WTC11 (cell line): Measurements from ENCODE around the gene PKHD1. TPM values are rescaled to one million over a fixed set of nuclear protein-coding genes. Genes with fewer than 3 reads are reported as not detected.
A peak's percentile ranks its signal among the peaks of the same experiment; 100 is the strongest.
"Not testable (repeated sequence)": the region's sequence is repeated elsewhere in the genome, so short reads cannot be mapped to it uniquely, and the experiment has no call there.

Source experiments
- ATAC-seq: fragments of 200-7000 bp; cut with Tn5 transposase; 2 replicates; pipeline ENCODE4 v1.10.0; 2021; ENCODE audit warnings: mild to moderate bottlenecking, moderate library complexity
- CTCF ChIA-PET: fragments of 300-600 bp; sonication (Branson Sonifier 250); formaldehyde crosslinking; loops from one replicate; lab custom pipeline; 2021; ENCODE audit warnings: antibody characterized with exemption; lab: Charles Lee
- POLR2A ChIA-PET: fragments of 350-600 bp; sonication (Branson Sonifier 250); formaldehyde crosslinking; loops from one replicate; lab custom pipeline; 2021; ENCODE audit warnings: antibody characterized with exemption; lab: Charles Lee
- DNase-seq: peaks from one replicate; pipeline ENCODE4 v3.0.0; 2021; ENCODE audit warnings: low spot score
- H3K27ac Mint-ChIP-seq: 2 replicates; pipeline ENCODE4 v1.8.0; 2021; ENCODE audit warnings: mixed read lengths
- H3K27me3 Mint-ChIP-seq: 2 replicates; pipeline ENCODE4 v1.8.0; 2021; ENCODE audit warnings: low read depth, mild to moderate bottlenecking, moderate library complexity, mixed read lengths
- H3K36me3 Mint-ChIP-seq: 2 replicates; pipeline ENCODE4 v1.8.0; 2021; ENCODE audit warnings: mixed read lengths
- H3K4me1 Mint-ChIP-seq: 2 replicates; pipeline ENCODE4 v1.8.0; 2022; ENCODE audit warnings: mixed read lengths
- H3K4me3 Mint-ChIP-seq: 2 replicates; pipeline ENCODE4 v1.8.0; 2021; ENCODE audit warnings: mild to moderate bottlenecking, moderate library complexity, mixed read lengths
- H3K9me3 Mint-ChIP-seq: 2 replicates; pipeline ENCODE4 v1.8.0; 2021; ENCODE audit warnings: mixed read lengths
- CDX4 ChIP-seq: fragments of 250-450 bp; sonication (Bioruptor Pico); IDR thresholded peaks from 2 replicates; pipeline ENCODE4 v1.9.0; 2021; ENCODE audit warnings: moderate library complexity, mild to moderate bottlenecking, inconsistent platforms, borderline replicate concordance
- ETV6 ChIP-seq: sonication (generic); formaldehyde crosslinking; IDR thresholded peaks from 2 replicates; pipeline ENCODE4 v1.8.1; 2022; ENCODE audit warnings: mild to moderate bottlenecking, missing genetic modification reagents
- MXD4 ChIP-seq: fragments of 250-450 bp; sonication (Bioruptor Pico); IDR thresholded peaks from 2 replicates; pipeline ENCODE4 v1.8.0; 2021; ENCODE audit warnings: mild to moderate bottlenecking, moderate library complexity, borderline replicate concordance
- MYBL2 ChIP-seq: sonication (generic); formaldehyde crosslinking; IDR thresholded peaks from 2 replicates; pipeline ENCODE4 v1.8.1; 2023; ENCODE audit warnings: mild to moderate bottlenecking, moderate library complexity, missing genetic modification reagents
- PRDM15 ChIP-seq: sonication (generic); formaldehyde crosslinking; IDR thresholded peaks from 2 replicates; pipeline ENCODE4 v1.8.0; 2022; ENCODE audit warnings: missing genetic modification reagents
- TEAD1 ChIP-seq: sonication (generic); formaldehyde crosslinking; IDR thresholded peaks from 2 replicates; pipeline ENCODE4 v1.8.0; 2022; ENCODE audit warnings: mild to moderate bottlenecking, missing genetic modification reagents
- ZNF138 ChIP-seq: sonication (generic); formaldehyde crosslinking; conservative IDR thresholded peaks from 2 replicates; pipeline ENCODE4 v1.8.1; 2022; ENCODE audit warnings: mild to moderate bottlenecking, moderate library complexity, missing genetic modification reagents
- ZNF232 ChIP-seq: sonication (generic); formaldehyde crosslinking; IDR thresholded peaks from 2 replicates; pipeline ENCODE4 v1.8.0; 2022; ENCODE audit warnings: mild to moderate bottlenecking, missing genetic modification reagents
- ZNF317 ChIP-seq: sonication (generic); formaldehyde crosslinking; IDR thresholded peaks from 2 replicates; pipeline ENCODE4 v1.8.1; 2023; ENCODE audit warnings: low read depth, mild to moderate bottlenecking, moderate library complexity, missing genetic modification reagents, borderline replicate concordance
- total RNA-seq: library from RNA; stranded (reverse); gene quantifications from 3 replicates; pipeline ENCODE4 v1.2.3, GENCODE V29; 2021
- TF ChIP-seq, protein P1 (sequence below): sonication (generic); formaldehyde crosslinking; IDR thresholded peaks from 2 replicates; pipeline ENCODE4 v1.8.1; 2022; ENCODE audit warnings: mild to moderate bottlenecking, moderate library complexity, missing genetic modification reagents
- TF ChIP-seq, protein P2 (sequence below): sonication (generic); formaldehyde crosslinking; IDR thresholded peaks from 2 replicates; pipeline ENCODE4 v1.8.1; 2022; ENCODE audit warnings: low read depth, mild to moderate bottlenecking, moderate library complexity, missing genetic modification reagents, borderline replicate concordance
- TF ChIP-seq, protein P3 (sequence below): sonication (generic); formaldehyde crosslinking; IDR thresholded peaks from 2 replicates; pipeline ENCODE4 v1.8.0; 2022; ENCODE audit warnings: mild to moderate bottlenecking, missing genetic modification reagents
- TF ChIP-seq, protein P4 (sequence below): sonication (generic); formaldehyde crosslinking; IDR thresholded peaks from 2 replicates; pipeline ENCODE4 v1.8.1; 2023; ENCODE audit warnings: mild to moderate bottlenecking, missing genetic modification reagents
- TF ChIP-seq, protein P5 (sequence below): sonication (generic); formaldehyde crosslinking; IDR thresholded peaks from 2 replicates; pipeline ENCODE4 v1.8.0; 2023; ENCODE audit warnings: mild to moderate bottlenecking, missing genetic modification reagents

PKHD1 gene
- total RNA-seq, 1 experiment from 2014 or later, result 0.15 TPM

- peak; percentile 67; the same call in 1 of the 2 replicates for TF ChIP-seq PRDM15
- TF ChIP-seq, protein P1, sequence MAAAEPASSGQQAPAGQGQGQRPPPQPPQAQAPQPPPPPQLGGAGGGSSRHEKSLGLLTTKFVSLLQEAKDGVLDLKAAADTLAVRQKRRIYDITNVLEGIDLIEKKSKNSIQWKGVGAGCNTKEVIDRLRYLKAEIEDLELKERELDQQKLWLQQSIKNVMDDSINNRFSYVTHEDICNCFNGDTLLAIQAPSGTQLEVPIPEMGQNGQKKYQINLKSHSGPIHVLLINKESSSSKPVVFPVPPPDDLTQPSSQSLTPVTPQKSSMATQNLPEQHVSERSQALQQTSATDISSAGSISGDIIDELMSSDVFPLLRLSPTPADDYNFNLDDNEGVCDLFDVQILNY, result no peak
- TF ChIP-seq ZNF317, result no peak
- ChIA-PET CTCF (interaction anchor here (0.6 to 1.0 kb wide), 3 partner anchors 33 to 122 kb away, joined by 3 read pairs; no protein-coding TSS in a partner anchor), POLR2A (no interaction called here)
- DNase-seq, result no peak
- Mint-ChIP-seq H3K27me3 (no peaks in the 10 kb centered on the region; the same call in 1 of the 2 replicates), H3K4me3 (no peak overlapping the region), H3K9me3 (peaks cover 35% of the 10 kb centered on the region), H3K27ac (no peak overlapping the region), H3K36me3 (peaks cover 24% of the 10 kb centered on the region), H3K4me1 (peaks cover 16% of the 10 kb centered on the region)
- ATAC-seq, result peak; percentile 51
Measured at GRCh38 chr6:51927450-51927849, 160.0 kb downstream of the PKHD1 start.

DNA sequence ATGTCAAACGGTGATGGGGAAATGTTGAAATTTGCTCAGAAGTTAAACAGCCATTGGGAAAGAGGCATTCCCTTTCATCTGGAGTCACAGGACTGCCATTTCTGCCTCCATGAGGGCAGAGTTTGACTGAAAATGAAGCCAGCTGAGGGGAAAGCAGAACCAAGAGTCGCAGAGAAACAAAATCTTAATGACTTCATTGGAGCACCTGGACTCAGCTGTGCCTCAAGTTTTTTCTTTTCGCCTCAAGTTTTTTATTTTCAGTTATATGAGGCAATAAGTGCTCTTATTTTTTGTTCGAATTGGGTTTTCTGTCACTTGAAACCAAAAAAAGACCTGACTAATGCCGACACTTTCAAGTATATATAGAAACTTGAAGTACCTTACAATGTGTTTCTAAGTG lies 161.3 kb downstream of the PKHD1 start:
- no peak for ATAC-seq
- peaks cover 16% of the 10 kb centered on the region for H3K4me1 Mint-ChIP-seq
- TF ChIP-seq MYBL2, result no peak
- no peak for TF ChIP-seq ETV6
- TF ChIP-seq, protein P2, sequence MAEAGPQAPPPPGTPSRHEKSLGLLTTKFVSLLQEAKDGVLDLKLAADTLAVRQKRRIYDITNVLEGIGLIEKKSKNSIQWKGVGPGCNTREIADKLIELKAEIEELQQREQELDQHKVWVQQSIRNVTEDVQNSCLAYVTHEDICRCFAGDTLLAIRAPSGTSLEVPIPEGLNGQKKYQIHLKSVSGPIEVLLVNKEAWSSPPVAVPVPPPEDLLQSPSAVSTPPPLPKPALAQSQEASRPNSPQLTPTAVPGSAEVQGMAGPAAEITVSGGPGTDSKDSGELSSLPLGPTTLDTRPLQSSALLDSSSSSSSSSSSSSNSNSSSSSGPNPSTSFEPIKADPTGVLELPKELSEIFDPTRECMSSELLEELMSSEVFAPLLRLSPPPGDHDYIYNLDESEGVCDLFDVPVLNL (CRISPR knock-in tag), result no peak
- no peak for TF ChIP-seq MXD4 (CRISPR knock-in tag)
- TF ChIP-seq, protein P3, sequence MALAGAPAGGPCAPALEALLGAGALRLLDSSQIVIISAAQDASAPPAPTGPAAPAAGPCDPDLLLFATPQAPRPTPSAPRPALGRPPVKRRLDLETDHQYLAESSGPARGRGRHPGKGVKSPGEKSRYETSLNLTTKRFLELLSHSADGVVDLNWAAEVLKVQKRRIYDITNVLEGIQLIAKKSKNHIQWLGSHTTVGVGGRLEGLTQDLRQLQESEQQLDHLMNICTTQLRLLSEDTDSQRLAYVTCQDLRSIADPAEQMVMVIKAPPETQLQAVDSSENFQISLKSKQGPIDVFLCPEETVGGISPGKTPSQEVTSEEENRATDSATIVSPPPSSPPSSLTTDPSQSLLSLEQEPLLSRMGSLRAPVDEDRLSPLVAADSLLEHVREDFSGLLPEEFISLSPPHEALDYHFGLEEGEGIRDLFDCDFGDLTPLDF (CRISPR knock-in tag), result no peak
- no peak for TF ChIP-seq TEAD1
- H3K4me3 Mint-ChIP-seq, result no peak overlapping the region
- H3K27ac Mint-ChIP-seq, result no peak overlapping the region
- POLR2A ChIA-PET, result no interaction called here
- peaks cover 29% of the 10 kb centered on the region for H3K36me3 Mint-ChIP-seq
- peaks cover 49% of the 10 kb centered on the region for H3K9me3 Mint-ChIP-seq
- DNase-seq, result no peak
- CTCF ChIA-PET, result no interaction called here
- no peaks in the 10 kb centered on the region; the same call in 1 of the 2 replicates for H3K27me3 Mint-ChIP-seq

DNA sequence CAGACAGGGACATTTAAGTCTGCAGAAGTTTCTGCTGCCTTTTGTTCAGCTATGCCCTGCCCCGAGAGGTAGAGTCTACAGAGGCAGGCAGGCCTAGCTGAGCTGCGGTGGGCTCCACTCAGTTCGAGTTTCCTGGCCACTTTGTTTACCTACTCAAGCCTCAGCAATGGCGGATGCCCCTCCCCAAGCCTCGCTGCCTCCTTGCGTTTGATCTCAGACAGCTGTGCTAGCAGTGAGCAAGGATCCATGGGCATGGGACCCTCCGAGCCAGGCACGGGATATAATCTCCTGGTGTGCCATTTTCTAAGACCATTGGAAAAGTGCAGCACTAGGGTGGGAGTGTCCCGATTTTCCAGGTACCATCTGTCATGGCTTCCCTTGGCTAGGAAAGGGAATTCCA lies 164.9 kb downstream of the PKHD1 start:
- H3K4me3 Mint-ChIP-seq, H3K27me3 Mint-ChIP-seq, CTCF ChIA-PET, POLR2A ChIA-PET, ATAC-seq, H3K27ac Mint-ChIP-seq, DNase-seq, H3K4me1 Mint-ChIP-seq: not testable (repeated sequence)
- Mint-ChIP-seq H3K9me3 (peaks cover 71% of the 10 kb centered on the region), H3K36me3 (peaks cover 48% of the 10 kb centered on the region)

- POLR2A ChIA-PET, CTCF ChIA-PET, H3K4me1 Mint-ChIP-seq, DNase-seq, H3K27ac Mint-ChIP-seq, H3K4me3 Mint-ChIP-seq, H3K27me3 Mint-ChIP-seq, ATAC-seq: not testable (repeated sequence)
- Mint-ChIP-seq H3K36me3 (peaks cover 33% of the 10 kb centered on the region), H3K9me3 (peaks cover 45% of the 10 kb centered on the region)
Measured at GRCh38 chr6:51918347-51918746, 169.1 kb downstream of the PKHD1 start.

- ChIA-PET POLR2A (no interaction called here), CTCF (no interaction called here)
- H3K27ac Mint-ChIP-seq, result no peak overlapping the region
- peaks cover 15% of the 10 kb centered on the region; the same call in 1 of the 2 replicates for H3K36me3 Mint-ChIP-seq
- ATAC-seq, result no peak
- no peaks in the 10 kb centered on the region for H3K27me3 Mint-ChIP-seq
- DNase-seq, result no peak
- peaks cover 5% of the 10 kb centered on the region for H3K4me1 Mint-ChIP-seq
- H3K9me3 Mint-ChIP-seq, result peaks cover 19% of the 10 kb centered on the region
- no peak overlapping the region for H3K4me3 Mint-ChIP-seq
- TF ChIP-seq, protein P4, sequence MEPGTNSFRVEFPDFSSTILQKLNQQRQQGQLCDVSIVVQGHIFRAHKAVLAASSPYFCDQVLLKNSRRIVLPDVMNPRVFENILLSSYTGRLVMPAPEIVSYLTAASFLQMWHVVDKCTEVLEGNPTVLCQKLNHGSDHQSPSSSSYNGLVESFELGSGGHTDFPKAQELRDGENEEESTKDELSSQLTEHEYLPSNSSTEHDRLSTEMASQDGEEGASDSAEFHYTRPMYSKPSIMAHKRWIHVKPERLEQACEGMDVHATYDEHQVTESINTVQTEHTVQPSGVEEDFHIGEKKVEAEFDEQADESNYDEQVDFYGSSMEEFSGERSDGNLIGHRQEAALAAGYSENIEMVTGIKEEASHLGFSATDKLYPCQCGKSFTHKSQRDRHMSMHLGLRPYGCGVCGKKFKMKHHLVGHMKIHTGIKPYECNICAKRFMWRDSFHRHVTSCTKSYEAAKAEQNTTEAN, result no peak
- TF ChIP-seq ZNF138 (CRISPR knock-in tag), result no peak
- no peak for TF ChIP-seq CDX4 (CRISPR knock-in tag)
- TF ChIP-seq ZNF232, result no peak
- TF ChIP-seq, protein P5, sequence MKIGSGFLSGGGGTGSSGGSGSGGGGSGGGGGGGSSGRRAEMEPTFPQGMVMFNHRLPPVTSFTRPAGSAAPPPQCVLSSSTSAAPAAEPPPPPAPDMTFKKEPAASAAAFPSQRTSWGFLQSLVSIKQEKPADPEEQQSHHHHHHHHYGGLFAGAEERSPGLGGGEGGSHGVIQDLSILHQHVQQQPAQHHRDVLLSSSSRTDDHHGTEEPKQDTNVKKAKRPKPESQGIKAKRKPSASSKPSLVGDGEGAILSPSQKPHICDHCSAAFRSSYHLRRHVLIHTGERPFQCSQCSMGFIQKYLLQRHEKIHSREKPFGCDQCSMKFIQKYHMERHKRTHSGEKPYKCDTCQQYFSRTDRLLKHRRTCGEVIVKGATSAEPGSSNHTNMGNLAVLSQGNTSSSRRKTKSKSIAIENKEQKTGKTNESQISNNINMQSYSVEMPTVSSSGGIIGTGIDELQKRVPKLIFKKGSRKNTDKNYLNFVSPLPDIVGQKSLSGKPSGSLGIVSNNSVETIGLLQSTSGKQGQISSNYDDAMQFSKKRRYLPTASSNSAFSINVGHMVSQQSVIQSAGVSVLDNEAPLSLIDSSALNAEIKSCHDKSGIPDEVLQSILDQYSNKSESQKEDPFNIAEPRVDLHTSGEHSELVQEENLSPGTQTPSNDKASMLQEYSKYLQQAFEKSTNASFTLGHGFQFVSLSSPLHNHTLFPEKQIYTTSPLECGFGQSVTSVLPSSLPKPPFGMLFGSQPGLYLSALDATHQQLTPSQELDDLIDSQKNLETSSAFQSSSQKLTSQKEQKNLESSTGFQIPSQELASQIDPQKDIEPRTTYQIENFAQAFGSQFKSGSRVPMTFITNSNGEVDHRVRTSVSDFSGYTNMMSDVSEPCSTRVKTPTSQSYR (CRISPR knock-in tag), result no peak
Measured at GRCh38 chr6:51915098-51915497, 172.3 kb downstream of the PKHD1 start.
